H4 (cell line): Measurements from ENCODE around the gene RHPN2. TPM values are rescaled to one million over a fixed set of nuclear protein-coding genes. Genes with fewer than 3 reads are reported as not detected.
"Not testable (repeated sequence)": the region's sequence is repeated elsewhere in the genome, so short reads cannot be mapped to it uniquely, and the experiment has no call there.

ENCODE experiments used
- DNase-seq: peaks from one replicate; pipeline ENCODE4 v3.0.0-alpha.2; 2015; ENCODE audit warnings: low spot score
- total RNA-seq: library from RNA; depleted of rRNA; stranded (reverse); fragments of >200 nt; shearing (Covaris generic); gene quantifications from 2 replicates; pipeline ENCODE4 v1.2.3, GENCODE V29; 2014; rRNA removed

The RHPN2 gene
- total RNA-seq, 1 experiment from 2014 or later = 14.6 TPM

- no peak for DNase-seq
These were observed 87.4 kb downstream of the RHPN2 start for GRCh38 chr19:32977280-32977679.

DNA sequence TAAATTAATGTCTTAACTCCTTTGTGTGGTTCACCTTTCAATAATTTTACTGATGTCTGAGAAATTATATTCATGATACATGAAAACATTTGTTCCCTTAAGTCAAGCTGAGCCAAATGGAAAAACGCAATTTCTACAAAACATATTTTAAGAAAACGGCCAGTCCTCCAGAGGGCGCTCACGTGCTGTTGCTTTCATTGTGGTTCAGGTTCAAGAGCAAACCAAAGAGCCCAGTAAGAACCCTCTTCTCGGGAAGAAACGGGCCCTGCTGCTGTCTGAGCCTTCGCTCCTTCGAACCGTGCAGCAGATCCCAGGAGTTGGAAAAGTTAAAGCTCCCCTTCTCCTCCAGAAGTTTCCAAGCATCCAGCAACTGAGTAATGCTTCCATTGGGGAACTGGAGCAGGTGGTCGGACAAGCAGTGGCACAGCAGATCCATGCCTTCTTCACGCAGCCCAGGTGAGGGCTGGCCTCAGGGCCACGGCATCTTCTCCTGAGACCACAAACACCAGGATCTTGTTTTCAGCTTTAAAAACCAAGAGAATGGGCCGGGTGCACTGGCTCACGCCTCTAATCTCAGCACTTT lies 88.4 kb downstream of the RHPN2 start:
- peak; percentile 49 for DNase-seq

DNA sequence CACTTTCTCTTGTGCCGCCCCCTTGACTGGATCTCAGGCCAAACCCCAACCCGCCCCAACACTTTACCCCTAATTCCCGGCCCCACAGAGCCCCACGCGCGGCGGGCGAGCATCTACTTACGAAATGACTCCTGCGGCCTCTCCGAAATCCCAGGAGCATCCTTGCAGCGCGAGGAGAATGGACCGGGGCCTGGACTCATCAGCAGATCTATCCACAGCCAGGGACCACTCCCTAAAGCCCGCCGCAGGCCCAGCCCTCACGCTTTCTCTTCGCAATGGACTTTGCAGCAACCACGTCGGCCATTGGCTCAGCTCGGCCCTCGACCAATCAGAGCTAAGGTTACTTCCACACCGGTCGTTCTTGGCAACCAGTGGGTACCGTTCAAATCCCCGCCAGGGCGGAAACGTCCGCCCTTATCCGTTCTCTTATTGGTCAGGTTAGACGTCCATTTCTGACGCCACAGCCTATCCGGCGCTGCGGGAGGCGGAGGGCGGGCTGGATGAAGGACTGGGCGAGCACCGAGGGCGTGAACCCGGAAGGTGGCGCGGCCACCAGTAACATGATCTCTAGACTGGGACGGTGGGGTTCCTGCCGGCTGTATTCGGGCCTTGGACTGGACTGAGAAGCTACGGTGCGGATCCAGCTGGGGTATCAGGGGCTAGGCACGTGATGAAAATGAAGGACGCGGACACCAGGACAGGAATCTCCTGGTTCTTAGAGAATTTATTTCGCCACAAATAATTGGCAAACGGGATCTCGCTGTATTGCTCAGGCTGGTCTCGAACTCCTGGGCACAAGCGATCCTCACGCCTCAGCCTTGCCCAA lies 92.8 kb downstream of the RHPN2 start, which contains the start of the genes CEP89 and FAAP24:
CEP89 (minus strand) TSS at position 244 of the 826 bp plus-strand sequence; CDS start at position 160, 84 bp downstream.
FAAP24 (plus strand) TSS at position 528 of the 826 bp plus-strand sequence. CDS start 955 bp downstream, outside the sequence.
- DNase-seq = peak; percentile 99

DNA sequence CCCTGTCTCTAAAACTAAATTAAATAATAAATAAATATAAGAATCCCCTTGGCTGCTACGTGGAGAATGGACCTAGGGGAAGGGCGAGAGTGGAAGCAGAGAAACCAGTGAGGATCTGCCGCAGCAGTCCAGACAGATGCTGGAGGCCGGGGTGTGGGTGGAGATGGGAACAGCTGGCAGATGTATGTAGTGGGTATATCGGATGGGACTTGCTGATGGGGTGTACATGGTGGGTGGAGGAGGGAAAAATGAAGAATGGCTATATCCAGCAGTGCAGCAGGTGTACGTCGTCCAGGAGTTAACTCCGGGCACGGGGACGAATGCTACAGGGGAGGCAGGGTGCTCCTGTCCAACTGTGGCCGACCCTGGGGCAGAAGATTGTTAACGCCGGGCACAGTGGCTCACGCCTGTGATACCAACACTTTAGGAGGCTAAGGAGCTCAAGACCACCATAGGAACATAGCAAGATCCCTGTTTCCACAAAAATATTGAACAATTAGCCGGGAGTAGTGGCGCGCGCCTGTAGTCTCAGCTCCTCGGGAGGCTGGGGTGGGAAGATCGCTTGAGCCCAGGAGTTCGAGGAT lies 93.6 kb downstream of the RHPN2 start:
- DNase-seq = no peak

- no peak for DNase-seq
These were observed 95.1 kb downstream of the RHPN2 start for GRCh38 chr19:32969549-32969948.

DNA sequence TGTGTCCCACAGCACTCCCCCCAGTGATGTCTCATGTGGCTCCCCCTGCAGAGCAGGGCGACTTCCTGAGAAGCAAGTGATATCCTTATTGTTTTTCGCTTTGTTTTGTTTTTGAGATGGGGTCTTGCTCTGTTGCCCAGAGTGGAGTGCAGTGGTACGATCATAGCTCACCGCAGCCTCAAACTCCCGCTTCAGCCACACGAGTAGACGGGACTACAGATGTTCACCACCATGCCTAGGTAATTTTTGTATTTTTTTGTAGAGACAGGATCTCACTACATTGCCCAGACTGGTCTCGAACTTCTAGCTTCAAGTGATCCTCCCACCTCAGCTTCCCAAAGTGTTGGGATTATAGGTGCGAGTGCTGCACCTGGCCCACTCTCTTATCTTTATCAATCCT lies 97.9 kb downstream of the RHPN2 start:
- no peak for DNase-seq

- no peak for DNase-seq
These were observed 119.4 kb downstream of the RHPN2 start for GRCh38 chr19:32945260-32945659.

DNA sequence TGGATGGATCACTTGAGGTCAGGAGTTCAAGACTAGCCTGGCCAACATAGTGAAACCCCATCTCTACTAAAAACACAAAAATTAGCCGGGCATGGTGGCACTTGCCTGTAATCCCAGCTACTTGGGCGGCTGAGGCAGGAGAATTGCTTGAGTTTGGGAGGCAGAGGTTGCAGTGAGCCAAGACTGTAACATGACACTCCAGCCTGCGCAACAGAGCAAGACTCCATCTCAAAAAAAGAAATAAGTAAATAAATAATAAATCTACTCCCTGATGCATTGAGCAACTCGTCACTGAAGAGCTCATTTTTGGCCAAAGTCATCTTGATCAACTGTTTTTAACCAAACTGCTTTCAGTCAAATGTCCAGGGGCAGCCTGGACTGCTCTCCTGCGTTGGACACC lies 123.4 kb downstream of the RHPN2 start:
- not testable (repeated sequence) for DNase-seq

- DNase-seq = no peak
These were observed 128.6 kb downstream of the RHPN2 start for GRCh38 chr19:32936065-32936464.

GRCh38 chr19:32935629-32936028 lies 129.1 kb downstream of the RHPN2 start:
- no peak for DNase-seq

DNA sequence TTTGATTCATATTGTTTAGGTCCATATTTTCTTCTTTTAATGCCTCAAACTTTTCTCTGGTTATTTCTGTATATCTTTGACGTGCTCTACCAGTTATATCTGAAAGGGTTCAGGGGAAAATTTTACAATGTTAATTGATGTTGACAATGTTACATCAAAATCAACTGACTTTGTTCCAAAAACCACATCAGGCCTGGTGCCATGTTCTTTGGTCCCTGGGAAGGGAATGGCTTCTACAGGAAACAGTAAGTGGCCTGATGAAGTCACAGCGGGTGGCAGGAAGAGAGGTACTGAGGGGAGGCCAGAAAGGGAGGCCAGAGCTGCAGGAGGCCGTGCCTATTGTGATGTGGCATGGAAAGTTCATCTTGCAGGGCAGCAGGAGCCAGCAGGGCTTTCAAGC lies 131.1 kb downstream of the RHPN2 start:
- DNase-seq = no peak

DNA sequence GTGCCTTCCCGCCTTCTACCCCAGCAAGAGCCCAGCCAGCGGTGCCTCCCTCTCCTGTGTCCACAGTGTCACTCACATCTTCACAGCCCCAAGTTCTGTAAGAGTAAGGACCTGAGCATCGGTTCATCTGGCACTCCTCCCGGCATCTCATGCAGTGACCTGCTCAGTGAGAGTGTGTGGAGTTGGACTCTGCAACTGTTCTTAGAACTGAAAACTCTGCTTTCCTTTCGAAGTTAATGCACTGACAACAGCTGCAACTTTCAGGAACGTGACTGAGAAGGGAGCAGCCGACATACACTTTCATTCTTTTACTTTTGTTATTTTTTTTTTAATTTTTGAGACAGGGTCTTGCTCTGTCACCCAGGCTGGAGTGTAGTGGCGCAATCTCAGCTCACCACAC lies 134.1 kb downstream of the RHPN2 start:
- DNase-seq = no peak

GRCh38 chr19:32928806-32929205 lies 135.9 kb downstream of the RHPN2 start:
- DNase-seq = no peak

Other genes starting within 250 kb of the RHPN2 start
- not detected in 2 replicates for gene SLC7A9, start 195.1 kb downstream of the RHPN2 start, total RNA-seq
- 10.9 and 19.1 TPM in 2 replicates for gene CEP89, start 92.9 kb downstream of the RHPN2 start, total RNA-seq
- 9.8 and 12.5 TPM in 2 replicates for gene FAAP24, start 92.6 kb downstream of the RHPN2 start, total RNA-seq
- 6.6 and 7.5 TPM in 2 replicates for gene GPATCH1, start 16.3 kb upstream of the RHPN2 start, total RNA-seq
- not detected in 2 replicates for gene WDR88, start 67.2 kb upstream of the RHPN2 start, total RNA-seq
- 11.7 and 17.0 TPM in 2 replicates for gene LRP3, start 129.4 kb upstream of the RHPN2 start, total RNA-seq
- not detected in 2 replicates for gene SLC7A10, start 161.0 kb upstream of the RHPN2 start, total RNA-seq
- 2.7 and 4.3 TPM in 2 replicates for gene CEBPA, start 237.6 kb upstream of the RHPN2 start, total RNA-seq